HTR-8/SVneo (cell line): ENCODE results near the gene CRYBG3.

Source experiments
- DNase-seq: peaks from one replicate; pipeline ENCODE4 v3.0.0; 2011; ENCODE audit warnings: low spot score, mixed read lengths; ENCODE audit not compliant: insufficient read length
- FAIRE-seq: peaks from 2 replicates; lab custom pipeline; 2011; peaks lifted over from hg19 to GRCh38; lab: Jason Lieb, UNC

CRYBG3 gene

DNA sequence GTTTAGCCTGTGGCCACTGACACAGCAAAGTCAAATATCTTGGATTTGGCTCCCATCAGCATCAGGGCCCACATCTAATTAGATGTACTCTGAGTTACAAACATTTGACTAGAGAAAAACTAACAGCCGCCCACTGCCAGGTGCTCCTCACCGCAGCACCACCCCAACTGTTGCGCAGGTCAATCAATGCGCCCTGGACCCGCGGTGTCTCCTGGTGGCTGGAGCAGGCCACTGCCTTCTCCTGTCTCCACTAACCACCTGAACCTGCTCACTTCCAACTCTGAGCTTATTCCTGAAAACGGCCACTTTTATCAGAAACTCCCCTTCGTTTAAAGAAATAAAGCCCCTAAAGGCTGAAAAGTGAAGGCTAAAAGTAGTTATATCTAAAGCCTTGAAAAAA lies 146.2 kb downstream of the CRYBG3 start:
- no peak for FAIRE-seq
- no peak for DNase-seq

DNA sequence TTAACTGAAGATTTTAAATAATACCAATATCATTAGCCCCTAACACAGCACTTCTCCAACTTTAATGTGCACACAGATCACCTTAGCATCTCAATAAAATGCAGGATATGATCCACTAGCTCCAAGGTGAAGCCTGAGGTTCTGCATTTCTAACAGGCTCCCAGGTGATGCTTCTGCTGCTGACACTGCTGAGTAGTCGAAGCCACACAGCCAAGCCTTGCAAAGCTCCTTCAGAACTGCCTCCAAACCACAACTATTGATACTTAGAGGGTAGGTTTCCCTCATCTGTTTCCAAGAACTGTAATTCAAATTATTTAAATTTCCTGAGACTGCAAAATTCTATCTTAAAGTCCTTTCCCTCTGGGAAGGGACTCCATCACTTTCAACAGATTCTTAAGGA lies 146.6 kb downstream of the CRYBG3 start:
- FAIRE-seq = no peak

DNA sequence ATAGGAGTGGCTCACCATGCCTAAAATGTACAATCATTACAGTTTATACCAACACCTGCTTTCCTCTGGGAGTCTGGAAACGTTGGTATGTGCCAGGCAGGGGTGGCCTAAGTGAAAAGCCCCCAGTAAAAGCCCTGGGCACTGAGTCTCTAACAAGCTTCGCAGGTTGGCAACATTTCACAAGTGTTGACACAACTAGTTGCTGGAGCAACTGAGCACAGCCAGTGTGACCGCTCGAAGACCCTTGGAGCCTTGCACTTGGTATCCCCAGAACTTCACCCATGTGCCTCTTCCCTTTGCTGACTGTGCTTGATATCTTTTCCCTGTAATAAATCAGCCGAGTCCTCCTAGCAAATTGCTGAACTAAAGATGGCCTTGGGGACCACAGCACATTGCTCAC lies 147.7 kb downstream of the CRYBG3 start:
- FAIRE-seq (no peak), DNase-seq (no peak)

More for the DNA sequence above, 146.6 kb downstream of the CRYBG3 start:
- DNase-seq = no peak

DNA sequence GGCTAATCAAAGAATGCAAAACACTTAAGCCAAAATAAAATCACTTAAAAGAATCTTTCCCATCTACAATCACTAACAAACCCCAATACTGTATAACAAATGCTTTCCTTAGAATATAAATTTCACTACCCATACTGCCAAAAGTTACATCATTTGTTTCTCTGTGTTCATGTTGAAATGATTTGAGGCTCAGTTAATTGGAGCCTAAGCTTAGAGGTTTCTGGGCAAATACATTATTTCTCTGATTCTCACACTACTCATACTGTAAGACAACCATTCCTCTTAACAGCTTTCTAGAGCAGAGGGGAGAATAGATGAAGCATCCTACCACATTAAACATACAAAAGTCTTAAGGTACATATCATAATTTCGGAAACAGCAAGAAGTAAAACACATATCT lies 148.3 kb downstream of the CRYBG3 start:
- FAIRE-seq (no peak), DNase-seq (no peak)

DNA sequence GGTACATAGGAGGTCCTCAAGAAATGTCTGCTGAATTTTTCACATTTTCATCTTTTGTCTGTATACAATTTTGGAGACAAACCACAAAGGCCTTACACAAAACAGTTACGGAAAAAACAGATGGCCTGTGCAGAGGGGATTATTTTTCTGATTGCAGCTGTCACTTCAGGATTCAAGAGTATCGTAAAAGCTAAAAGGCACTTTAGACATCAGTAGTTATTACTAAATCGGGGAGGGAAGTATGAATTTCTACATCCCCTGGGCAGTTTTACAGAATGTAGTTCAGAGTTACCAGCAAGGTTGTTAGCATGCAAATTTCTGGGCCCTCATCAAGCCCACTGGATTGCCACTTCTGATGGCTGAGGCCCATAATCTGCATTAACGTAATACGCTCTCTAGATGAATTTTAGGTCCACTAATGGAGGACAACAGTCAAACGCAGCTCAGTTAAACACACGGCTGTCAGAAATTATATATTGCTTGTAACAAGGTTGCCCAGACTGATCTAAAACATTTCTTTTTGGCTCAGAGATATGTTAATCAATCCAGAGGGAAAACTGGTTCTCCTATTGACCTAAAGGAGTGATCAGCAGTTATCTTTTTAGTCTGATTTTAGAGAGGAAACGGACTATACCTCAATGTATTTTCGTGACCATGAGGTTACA lies 149.3 kb downstream of the CRYBG3 start:
- DNase-seq (no peak), FAIRE-seq (no peak)

DNA sequence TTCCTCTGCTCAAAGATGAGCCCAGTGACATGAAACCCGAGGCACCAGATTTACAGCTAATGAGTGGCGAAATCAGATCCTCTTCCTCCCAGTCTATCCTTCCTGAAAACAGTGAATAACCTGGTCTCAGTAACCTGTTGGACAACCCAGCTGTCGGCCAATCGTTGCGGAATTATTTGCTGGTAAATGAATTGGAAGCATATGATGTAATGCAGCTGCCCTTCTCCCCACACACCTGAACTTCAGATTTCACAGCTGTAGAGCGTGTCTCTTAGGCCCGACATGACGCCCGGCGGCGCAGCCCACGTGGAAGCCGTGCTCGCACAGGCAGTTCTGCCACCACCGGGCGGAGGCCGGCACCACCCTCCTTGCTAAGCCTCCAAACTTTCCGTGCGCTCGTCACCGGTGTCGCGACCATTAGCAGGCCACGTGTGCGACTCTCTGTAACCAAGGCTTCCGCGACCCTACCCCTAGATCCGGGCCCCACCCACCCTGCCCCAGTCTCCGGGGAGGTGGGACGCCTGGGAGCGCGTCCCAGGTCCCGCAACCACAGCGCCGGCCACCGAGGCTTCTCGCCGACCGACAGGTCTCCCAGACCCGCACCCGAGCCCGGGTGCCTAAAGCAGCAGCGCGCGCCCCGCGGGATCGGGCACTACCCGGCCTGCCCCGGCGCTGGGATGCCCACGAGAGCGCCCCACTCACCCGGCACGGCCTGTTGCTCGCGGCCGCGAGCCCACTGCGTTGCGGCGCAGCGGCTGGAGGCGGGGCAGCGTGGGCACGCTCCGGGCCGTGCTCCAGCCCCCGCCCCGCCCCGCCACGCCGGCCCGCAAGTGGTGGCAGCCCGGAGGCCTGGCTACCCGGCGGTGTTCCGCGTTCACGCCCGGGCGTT lies 150.1 kb downstream of the CRYBG3 start, which contains the start of gene RIOX2:
TSS of gene RIOX2 (minus strand) at position 753 of the 889 bp plus-strand sequence. CDS start 4,838 bp downstream, outside the sequence.
- peak; percentile 61 for DNase-seq
- peak; percentile 31 for FAIRE-seq

DNA sequence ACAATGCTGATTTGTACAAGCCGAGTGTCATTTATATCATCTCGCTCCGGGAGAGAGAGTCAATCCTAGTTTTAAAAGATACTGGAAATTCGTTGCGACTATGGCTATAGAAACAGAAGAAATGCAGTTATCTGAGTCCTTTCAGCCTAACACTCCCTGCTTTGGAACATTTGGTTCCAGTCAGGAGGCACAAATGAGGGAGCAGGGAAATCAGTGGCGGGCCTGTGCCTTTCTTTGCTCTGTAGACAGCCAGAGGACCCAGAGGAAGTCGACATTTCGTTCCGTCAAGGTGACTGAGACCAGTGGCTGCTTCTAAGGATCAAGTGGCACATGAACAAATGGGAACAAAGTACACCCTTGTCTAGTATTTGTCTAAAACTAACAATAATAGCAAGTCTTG lies 151.2 kb downstream of the CRYBG3 start:
- FAIRE-seq = no peak
- DNase-seq = no peak

DNA sequence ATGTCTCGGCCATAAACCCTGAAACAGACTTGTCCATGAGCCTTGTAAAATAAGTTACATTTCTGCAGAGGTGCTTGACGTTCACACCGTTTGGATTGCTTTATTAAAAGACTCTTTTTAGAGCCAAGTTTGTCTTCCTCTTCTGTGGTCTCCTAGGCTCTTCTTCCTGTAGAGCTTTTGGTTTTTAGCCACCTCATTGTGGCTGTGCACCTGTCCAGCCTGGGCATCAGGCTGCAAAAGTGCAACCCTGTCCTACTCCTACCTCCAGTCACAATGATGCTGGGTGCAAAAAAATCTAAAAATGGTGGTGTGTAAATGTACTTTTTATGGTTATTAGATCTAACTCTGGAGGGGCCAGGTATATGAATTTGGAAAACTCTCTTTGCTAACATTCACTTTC lies 153.2 kb downstream of the CRYBG3 start:
- FAIRE-seq (no peak), DNase-seq (no peak)

DNA sequence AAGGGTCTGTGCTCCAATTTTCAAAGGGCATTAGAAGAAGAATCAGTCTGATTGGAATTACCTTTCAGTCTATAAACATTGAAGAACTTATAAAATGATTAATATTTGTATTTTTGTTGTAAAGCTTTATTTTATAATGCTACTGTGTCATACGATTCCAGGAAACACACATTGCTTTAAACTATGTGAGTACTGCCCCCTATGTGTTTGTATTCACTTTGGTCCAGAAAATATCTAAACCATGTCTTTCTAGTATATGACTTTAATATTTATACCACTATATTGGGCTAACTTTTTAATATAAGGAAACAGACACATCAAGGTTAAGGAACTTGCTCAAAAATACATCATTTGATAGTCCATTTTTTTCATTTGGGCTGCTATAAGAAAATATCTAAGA lies 153.7 kb downstream of the CRYBG3 start:
- no peak for DNase-seq
- FAIRE-seq = no peak

DNA sequence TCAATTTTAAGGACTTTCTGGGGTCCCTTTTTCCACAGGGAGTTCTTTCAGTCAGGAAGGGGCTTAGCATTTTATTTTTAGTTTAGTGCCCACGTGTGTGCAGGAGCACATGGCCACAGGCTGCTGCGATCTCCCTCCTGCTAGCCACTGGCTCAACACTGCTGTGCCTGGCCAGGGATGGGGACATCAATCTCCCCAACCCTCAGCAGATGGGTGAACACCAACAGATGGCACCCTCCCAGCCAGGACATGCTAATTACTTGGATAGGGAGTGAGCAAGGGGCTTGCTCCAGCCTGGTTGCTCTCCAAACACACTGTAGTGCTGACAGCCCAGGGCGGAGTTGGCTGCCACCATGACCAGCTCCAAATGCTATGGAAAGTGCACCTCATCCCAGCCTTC lies 157.8 kb downstream of the CRYBG3 start:
- DNase-seq = no peak
- no peak for FAIRE-seq

DNA sequence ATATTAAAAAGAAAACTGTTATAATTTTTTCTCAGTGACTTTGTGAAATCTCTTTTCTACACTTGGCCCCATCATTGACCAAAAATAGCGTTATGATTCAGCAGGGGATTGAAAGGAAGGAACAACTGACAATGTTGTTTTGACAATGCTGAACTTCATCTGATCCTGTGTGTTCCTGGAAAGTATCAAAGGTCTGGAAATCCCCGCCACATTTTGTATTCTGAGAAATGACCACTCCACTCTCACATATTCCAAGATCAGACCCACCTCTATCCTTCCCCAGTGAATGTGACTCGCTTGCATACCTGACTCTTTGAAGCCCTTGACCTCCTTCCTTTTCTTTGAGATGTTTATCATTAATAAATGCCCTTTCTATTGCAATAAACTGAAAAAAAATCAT lies 160.1 kb downstream of the CRYBG3 start:
- FAIRE-seq (no peak), DNase-seq (no peak)

DNA sequence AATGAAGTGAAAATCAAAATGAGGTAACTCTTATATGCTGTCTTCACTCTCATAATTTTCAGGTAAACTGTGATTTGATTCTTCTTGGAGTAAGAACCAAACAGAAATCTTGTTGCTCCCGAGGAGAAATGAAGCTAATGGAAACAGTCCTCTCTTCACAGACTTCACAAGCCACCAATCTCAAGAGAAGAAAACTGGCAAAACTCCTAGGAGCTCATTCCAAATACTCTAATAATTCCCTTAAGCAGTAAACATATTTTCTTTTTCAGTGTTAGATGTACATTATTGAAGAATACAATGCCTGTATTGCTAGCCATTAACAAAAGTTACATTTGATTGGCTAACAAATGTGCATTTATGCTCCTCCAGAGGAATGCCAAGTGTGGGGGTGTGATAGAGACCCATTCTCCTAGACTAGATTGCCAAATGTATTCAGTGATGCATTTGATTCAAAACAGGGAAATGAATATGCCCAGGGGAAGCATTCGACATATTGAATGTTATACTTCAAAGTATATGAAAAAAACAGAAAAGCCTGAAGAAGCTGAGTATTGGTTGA lies 162.2 kb downstream of the CRYBG3 start:
- DNase-seq (no peak), FAIRE-seq (no peak)

DNA sequence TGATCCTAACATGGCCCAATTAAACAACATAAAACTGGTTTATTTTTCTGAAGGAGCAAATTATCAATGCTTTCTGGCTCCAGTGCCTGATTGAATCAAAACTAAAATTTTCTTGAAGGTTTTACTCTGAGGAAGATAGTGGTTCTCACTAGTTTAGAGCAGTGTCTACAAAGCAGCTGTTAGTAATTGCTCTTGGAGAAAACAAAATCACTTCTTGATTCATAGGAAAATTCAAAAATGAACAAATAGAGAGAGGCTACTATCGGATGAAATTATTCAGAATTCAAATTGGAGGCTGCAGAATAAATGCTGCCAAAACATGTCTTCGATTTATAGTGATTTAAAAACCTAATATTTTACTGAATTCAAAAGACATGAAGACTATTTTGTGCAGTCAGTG lies 165.5 kb downstream of the CRYBG3 start:
- DNase-seq (no peak), FAIRE-seq (no peak)

DNA sequence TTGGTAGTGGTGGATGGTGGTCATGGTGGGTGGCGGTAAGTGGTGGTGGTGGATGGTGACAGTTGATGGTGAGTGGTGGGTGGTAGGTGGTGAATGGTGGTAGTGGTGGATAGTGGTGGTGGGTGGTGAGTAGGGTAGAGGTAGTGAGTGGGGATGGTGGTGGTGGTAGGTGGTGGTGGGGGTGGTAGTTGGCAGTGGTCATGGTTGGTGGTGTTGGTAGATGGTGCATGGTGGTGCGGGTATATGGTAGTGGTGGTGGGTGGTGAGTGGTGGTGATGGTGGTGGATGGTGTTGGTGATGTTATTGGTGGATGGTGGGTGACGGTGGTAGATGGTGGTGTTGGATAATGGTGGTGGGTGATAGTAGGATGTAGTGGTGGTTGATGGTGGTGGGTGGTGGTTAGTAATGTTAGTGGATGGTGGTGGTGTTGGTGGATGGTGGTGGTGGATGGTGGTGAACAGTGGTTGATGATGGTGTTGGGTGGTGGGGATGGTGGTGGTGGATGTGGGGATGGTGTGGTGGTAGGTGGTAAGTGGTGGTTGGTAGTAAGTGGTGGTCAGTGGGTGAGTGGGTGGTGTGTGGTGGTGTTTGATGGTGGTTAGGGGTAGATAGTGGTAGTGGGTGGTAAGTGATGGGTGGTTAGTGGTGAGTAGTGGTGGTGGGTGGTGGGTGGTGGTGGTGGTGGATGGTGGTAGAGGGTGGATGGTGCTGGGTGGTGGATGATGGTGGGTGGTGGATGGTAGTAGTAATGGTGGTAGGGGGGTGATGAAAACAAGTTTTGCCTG lies 167.2 kb downstream of the CRYBG3 start:
- FAIRE-seq (peak; percentile 94), DNase-seq (no peak)

DNA sequence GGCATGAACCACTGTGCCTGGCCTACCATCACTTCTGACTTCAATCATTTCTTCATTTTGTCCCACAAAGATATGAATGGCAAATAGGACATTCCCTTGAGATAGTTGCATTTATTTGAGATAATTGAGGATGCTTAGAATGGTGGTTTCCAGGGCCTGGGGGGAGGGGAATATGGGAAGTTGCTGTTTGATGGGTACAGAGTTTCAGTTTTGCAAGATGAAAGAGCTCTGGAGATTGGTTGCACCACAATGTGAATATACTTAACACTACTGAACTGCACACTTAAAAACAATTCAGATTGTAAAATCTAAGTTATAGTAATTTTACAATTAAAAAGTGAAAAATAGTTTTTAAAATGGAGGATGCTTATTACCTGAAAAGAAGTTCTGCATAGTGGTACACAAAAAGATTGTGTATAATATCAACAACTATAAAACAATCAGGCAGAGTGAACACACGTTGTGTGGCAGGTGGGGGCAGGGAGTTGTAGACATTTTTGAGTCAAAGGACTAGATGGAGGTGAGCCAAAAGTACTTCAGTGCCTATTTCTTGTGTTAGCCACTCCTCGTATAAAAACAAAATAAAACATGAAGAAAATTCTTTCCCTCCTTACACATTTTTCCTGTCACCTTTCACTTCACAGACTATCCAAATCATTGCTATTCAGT lies 168.9 kb downstream of the CRYBG3 start:
- no peak for FAIRE-seq
- no peak for DNase-seq

DNA sequence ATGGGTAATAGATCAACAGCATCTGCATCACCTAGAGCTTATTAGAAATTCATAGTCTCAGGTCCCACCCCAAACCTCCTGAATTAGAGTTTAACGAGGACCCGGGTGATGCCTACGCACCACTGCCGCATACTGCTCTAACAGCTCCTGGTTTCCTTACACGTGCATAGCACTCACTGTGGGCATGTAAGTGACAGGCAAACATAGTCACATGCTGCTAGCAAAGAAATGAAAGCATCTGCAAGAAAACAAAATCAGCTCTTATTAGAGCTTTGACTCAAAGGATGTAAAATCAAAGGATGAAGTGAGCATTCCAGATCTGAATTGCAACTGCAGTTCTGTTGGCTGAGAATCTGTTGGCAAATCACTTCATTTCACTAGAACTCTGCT lies 169.5 kb downstream of the CRYBG3 start:
- FAIRE-seq (no peak), DNase-seq (no peak)

DNA sequence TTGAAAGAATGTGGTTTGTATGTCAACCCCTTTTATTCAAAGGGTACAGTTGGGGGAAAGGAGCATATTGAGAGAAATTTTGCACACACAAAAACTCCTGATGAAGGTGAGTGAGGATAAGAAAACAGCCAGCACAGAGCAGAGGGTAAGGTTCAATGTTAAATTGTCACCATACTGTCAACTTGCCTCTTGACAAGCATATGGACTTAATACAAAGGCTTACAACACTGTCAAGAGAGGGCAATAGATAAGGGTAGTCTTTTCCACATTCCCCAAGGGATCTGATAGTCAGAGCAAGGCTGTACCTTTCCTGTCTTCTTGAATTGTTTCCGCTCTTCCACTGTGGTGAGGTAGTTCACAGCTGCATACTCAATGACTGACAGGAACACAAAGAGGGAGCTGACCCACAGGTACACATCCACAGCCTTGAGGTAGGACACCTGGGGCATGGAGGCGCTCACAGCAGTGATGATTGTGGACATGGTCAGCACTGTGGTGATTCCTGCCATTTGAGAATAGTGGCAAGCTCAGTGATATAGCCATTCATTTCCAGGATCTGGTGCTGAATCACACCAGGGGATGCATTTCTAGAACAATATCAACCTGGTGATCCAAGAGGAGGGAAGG lies 170.8 kb downstream of the CRYBG3 start:
- FAIRE-seq (no peak), DNase-seq (no peak)

DNA sequence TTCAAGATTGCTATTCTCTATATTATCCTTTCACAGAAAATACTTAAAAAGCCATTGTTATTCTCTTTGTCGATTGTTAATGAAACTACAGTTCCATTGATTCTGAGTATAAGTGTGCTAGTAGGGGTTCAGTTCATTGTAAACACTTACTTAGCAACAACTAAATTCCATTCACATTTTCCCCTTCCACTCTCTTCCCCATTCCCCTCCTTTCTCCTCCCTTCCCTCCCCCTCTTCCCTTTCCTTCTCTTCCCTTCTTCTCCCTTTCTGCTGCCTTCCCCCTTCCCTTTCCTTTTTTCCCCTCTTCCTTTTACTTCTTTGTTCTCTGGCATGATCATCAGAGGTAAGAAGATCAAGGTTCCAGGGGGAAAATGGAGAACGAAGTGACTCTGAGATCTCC lies 171.7 kb downstream of the CRYBG3 start:
- DNase-seq (no peak), FAIRE-seq (no peak)

DNA sequence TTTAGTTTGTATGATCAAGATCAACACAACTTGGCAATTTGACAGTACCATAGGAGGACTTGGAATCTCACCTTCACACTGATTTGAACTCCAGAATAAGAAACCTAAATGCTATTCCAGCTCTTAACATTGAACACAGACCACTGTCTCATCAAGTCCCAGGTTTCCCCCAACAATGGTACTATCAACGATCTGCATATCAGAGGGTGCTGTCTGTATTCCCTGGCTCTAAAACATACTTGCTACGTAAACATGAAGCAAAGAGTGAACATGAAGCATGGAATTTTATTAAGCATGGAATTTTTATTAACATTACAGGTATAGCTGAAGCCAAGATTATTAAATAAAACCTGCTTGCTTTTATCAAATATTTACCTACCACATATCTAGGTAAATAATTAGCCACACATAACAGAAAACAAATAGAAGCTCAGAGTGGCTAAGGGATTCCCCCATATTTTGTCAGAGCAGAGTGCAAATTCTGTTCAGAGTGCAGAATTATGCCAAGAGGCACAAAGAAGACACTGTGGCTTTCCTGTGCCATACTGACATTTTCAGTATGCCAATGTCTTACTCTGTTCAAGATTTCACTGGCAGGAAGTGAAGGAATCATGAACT lies 172.6 kb downstream of the CRYBG3 start:
- FAIRE-seq = no peak
- DNase-seq = no peak
